Rectal smooth muscle tissue (tissue), 1 donor: ENCODE measurements around the gene COPS8.

Experiments
- H3K27ac ChIP-seq: one replicate; pipeline ENCODE4 v1.7.0; 2013; ENCODE audit warnings: low read depth, low read length, inconsistent platforms
- H3K27me3 ChIP-seq: one replicate; pipeline ENCODE4 v1.7.0; 2013; ENCODE audit warnings: low read length; ENCODE audit not compliant: control insufficient read depth, insufficient read depth
- H3K36me3 ChIP-seq: one replicate; pipeline ENCODE4 v1.7.0; 2013; ENCODE audit warnings: low read length; ENCODE audit not compliant: control insufficient read depth, insufficient read depth
- H3K4me1 ChIP-seq: one replicate; pipeline ENCODE4 v1.7.0; 2013; ENCODE audit warnings: low read length; ENCODE audit not compliant: control insufficient read depth, insufficient read depth
- H3K4me3 ChIP-seq: one replicate; pipeline ENCODE4 v1.7.0; 2013; ENCODE audit warnings: low read length
- H3K9ac ChIP-seq: one replicate; pipeline ENCODE4 v1.7.0; 2013; ENCODE audit warnings: low read length

COPS8 gene

DNA sequence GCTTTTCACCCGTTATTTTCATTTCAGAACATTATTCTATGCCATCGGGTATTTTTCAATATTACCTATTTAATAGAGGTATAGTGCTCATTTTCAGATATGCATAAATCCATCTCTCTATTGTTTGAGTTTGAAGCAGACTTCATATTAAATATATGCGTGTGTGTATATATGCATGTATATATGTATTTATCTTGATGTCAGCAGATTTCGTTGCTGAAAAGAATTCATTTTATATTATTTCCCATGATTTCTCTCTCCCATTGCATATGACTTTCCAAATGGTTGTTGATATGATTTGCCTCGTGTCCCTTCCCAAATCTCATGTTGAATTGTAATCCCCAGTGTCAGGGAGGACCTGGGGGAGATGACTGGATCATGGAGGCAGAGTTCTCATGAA lies 28.6 kb upstream of the COPS8 start:
- Histone ChIP-seq H3K9ac (no peak overlapping the region), H3K27me3 (no peaks in the 10 kb centered on the region), H3K36me3 (no peaks in the 10 kb centered on the region), H3K27ac (no peak overlapping the region), H3K4me3 (no peak overlapping the region), H3K4me1 (peaks cover 4% of the 10 kb centered on the region)

DNA sequence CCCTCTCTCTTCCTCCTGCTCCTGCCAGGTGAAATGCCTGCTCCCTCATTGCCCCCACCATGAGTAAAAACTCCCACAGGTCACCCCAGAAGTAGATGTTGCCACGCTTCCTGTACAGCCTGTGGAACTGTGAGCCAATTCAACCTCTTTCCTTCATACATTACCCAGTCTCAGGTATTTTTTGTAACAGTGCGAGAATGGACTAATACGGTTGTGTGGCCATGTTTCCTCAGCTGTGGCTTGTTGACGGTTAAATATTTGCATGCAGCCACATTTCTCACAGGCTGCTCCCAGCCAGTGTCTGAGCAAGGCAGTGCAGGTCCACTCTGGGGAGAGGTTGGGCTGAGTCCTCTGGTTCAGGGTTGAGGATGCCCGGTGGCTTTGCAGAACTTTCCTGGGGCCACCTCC lies 27.8 kb upstream of the COPS8 start:
- Histone ChIP-seq H3K4me3 (no peak overlapping the region), H3K36me3 (no peaks in the 10 kb centered on the region)

DNA sequence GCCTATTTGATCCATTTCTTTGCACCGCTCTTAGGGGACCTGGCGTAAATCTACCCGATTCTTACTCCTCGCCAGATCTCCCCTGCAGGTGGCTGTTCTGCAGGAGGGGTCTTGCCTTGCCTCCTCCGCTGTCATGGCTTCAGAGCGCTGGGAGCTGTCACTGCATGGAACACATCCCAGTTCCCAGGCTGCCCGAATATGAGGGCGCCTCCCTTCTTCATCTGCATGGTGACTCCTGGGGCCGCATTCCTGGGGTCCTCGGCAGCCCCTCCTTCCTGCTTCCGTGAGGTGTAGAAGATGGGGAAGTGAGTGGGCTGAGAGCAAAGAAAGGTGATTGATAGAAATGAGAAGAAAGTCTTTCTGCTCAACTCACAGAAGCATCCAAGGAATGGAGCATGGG lies 27.3 kb upstream of the COPS8 start:
- H3K27ac ChIP-seq = no peak overlapping the region
- H3K36me3 ChIP-seq = no peaks in the 10 kb centered on the region
- no peak overlapping the region for H3K4me3 ChIP-seq
- peaks cover 4% of the 10 kb centered on the region for H3K4me1 ChIP-seq
- no peak overlapping the region for H3K9ac ChIP-seq
- H3K27me3 ChIP-seq = no peaks in the 10 kb centered on the region

More for the DNA sequence above, 27.8 kb upstream of the COPS8 start:
- Histone ChIP-seq H3K27ac (no peak overlapping the region), H3K9ac (no peak overlapping the region), H3K4me1 (peaks cover 4% of the 10 kb centered on the region), H3K27me3 (no peaks in the 10 kb centered on the region)

DNA sequence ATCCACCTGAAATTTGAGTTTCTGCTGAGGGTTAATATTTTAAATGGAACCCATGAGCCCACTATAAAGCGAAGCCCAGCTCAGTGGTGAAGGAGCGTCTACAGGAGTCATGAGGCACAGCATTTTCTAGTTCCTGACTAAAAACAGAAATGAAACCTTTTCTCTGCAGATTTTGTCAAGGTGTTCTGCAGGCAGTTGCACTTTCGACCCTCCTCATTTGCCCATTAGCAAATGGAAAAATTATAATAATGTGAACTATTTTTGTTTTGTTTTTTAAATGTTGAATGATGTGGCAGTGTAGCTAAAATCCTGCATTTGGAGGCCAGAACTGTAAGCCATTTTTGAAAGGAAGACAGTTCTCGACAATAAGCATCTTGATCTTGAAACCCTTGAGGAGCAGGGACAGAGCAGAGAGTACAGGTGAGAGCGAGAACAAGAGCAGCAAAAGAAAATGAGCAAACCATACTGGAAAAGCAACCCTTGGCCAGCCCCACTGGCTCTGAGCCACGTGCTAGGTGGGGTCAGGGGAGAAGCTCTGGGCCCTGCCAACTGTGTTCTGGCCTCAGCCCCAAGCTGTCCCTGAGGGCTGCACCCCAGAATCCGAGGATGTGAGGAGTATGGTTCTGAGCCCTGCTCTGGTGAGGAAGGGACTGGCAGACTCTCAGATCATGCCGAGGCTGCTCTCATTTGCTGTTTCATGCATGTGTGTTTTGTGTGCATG lies 26.4 kb upstream of the COPS8 start:
- no peak overlapping the region for H3K9ac ChIP-seq

DNA sequence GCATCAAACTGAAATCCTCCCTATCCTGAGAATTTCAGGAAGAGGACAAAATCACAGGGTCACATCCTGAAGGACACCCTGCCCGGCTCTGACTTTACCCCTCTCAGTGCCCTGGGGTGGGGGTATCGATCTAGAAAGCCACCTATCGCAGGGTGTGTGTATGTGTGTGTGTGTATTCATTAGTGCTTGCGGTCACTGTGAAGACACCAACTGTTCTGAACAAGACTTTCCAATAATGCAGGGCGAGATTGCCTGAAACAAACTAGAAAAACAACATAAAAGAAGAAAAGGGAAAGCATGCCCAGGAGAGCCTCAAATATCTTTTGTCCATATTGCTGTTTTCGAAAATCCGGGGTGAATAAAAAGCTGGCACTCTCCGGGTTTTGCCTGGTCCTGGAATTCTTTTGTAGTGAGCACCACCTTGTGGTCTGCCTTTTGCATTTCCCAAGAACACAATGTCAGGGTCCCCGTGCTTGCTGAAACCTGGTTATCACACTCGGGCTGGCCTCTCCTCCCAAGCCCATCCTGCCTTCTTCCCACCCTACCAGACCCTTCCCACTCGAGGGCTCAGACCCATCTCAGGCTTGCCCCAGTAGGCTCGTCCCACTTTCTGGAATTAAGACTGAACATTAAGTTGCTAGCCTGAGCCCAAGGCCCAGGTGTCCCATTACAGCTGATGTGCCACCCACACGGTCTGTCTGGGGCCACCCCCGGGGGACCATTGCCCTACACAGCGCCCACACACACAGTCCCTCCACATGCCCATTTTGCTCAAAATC lies 25.0 kb upstream of the COPS8 start:
- no peak overlapping the region for H3K27ac ChIP-seq
- H3K27me3 ChIP-seq = no peaks in the 10 kb centered on the region
- peaks cover 4% of the 10 kb centered on the region for H3K4me1 ChIP-seq
- no peak overlapping the region for H3K4me3 ChIP-seq
- H3K36me3 ChIP-seq = peaks cover 2% of the 10 kb centered on the region
- H3K9ac ChIP-seq = no peak overlapping the region

More for the DNA sequence above, 26.4 kb upstream of the COPS8 start:
- H3K4me3 ChIP-seq = no peak overlapping the region
- peaks cover 1% of the 10 kb centered on the region for H3K36me3 ChIP-seq
- H3K27ac ChIP-seq = no peak overlapping the region
- H3K27me3 ChIP-seq = no peaks in the 10 kb centered on the region
- peaks cover 4% of the 10 kb centered on the region for H3K4me1 ChIP-seq

DNA sequence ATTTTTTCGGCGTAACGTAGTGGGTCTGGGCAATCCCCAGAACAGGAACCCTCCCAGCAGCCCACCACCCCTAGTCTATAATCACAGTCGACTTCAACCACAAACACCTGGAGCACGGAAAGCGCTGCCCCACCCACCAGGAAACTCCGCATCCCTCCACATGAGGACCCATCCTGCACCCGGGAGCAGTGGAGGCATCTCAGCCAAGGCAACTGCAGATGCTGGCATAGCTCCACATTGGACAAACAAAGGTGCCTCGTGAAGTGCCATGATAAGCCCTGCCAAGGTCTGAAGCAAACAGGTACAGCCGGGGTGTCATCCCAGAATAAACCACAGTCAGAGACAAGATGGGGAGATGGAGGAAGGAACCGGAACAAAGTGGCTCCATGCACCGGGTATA lies 24.3 kb upstream of the COPS8 start:
- Histone ChIP-seq H3K4me3 (no peak overlapping the region), H3K27ac (no peak overlapping the region), H3K36me3 (peaks cover 2% of the 10 kb centered on the region), H3K9ac (no peak overlapping the region), H3K27me3 (no peaks in the 10 kb centered on the region), H3K4me1 (peaks cover 4% of the 10 kb centered on the region)

DNA sequence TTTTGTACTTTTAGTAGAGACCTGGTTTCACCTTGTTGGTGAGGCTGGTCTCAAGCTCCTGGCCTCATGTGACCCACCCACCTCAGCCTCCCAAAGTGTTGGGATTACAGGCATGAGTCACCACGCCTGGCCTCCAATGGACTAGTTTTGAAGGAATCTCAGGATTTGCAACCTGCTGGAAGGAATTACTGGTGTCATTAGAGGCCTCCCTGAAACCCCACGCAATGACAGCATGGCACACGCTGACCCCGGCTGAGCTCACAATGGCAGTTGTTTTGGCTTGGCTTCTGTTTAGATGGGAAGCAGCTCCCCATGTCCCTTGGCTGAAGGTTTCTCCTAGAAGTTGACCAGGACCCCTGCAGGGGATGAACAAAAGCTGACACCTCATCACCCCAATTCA lies 23.1 kb upstream of the COPS8 start:
- Histone ChIP-seq H3K27ac (no peak overlapping the region), H3K4me1 (peaks cover 4% of the 10 kb centered on the region), H3K27me3 (no peaks in the 10 kb centered on the region), H3K36me3 (peaks cover 2% of the 10 kb centered on the region), H3K9ac (no peak overlapping the region), H3K4me3 (no peak overlapping the region)

DNA sequence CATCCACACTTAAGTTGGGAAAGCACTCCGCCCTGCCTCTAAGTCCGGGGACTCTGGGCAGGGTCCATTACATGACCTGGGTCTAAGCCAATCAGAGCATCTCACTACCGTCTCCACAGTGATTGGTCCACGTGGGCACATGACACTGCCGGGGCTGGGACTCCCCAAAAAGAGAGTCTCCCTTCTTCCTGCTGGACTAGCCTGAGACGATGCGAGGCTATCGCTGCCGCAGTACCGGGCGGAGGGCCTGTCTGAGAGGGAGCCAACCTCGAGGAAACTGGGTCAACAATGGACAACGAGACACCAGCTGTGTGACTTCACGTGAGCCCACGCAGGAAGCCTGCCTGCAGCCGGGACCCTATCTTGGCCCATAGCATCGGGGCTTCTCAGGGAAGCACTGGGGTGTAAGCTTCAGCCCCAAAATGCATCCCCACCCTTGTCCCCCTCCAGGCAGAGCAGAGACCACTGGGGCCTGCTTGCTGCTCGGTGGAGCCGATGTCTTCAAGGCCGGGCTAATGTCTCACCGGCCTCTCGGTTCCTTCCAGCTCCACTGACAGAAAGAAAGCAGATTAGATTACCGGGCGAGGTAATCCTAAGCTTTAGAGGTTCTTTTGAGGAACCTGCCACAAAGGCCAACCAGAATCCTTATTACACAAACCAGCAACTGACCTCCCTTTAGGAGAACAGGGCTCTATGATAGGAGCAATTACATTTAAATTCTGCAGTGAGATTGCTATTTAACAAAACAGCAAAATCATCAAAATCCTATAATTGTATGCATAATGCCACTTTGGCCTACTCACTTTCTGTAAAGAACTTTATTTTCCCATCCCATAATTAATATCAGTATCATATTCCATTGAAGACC lies 21.3 kb upstream of the COPS8 start:
- Histone ChIP-seq H3K4me3 (no peak overlapping the region), H3K27ac (no peak overlapping the region), H3K4me1 (peaks cover 4% of the 10 kb centered on the region), H3K9ac (no peak overlapping the region), H3K36me3 (peaks cover 2% of the 10 kb centered on the region), H3K27me3 (no peaks in the 10 kb centered on the region)

DNA sequence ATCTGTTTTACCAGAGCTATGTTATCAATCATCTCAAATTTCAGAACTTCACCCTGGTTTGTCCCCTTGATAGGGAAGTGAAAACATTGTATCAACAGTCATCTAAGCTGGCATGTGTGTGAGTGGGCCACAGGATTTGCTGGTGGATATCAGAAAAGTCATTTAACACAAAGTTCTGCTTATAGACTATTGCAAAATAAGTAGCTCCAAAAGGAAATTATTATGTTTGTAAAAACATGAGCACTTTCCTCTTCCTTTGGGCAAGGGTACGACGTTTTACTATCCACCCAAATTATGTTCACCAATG lies 20.7 kb upstream of the COPS8 start:
- Histone ChIP-seq H3K27ac (no peak overlapping the region), H3K4me3 (no peak overlapping the region), H3K36me3 (peaks cover 2% of the 10 kb centered on the region), H3K9ac (no peak overlapping the region), H3K4me1 (peaks cover 4% of the 10 kb centered on the region), H3K27me3 (no peaks in the 10 kb centered on the region)

DNA sequence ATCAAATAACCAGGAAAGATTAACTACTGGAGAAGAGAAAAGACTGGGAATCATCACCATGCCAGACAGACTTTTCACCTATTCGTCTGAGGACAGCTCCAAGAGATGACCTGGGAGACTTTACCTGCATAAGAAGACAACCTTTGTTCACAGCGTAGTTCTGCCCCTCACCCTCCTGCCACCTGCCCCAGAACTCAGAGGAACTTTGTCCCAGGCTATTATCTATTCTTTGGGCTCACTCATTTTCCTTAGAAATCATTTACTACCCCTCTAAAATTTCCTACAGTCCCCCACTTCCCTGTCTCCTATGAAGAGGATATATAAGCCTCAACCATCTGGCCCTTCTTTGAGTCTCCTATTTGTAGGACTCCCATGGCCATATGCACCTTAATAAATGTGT lies 19.3 kb upstream of the COPS8 start:
- no peak overlapping the region for H3K4me3 ChIP-seq
- no peak overlapping the region for H3K9ac ChIP-seq
- H3K27ac ChIP-seq = no peak overlapping the region
- no peaks in the 10 kb centered on the region for H3K27me3 ChIP-seq
- H3K36me3 ChIP-seq = peaks cover 2% of the 10 kb centered on the region
- H3K4me1 ChIP-seq = no peaks in the 10 kb centered on the region

DNA sequence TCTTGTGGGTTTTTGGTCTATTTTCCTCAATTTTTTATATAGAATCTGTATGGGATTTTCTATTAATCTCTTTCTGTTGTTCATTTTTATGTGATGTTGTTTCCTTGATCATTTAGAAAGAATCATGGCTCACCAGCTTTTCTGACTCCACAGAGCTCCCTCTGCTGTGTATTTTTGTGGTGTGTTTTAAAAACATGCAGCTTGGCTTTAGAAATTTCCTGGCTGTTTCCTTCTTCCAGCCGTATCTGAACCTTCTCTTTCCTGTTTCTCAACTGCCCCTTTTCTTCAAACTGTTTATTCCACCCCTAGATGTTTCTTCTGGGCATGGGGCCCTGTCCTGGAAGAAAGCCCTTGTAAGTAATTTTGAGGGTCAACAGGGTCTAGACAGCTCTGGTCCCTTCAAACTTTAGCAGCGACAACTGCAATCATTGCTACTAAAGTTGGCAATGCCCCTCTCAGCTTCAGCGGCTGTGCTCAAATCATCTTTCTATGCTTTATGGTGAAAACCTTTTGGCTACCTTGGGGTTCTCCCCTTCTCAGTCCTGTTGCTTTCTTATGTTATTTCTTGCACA lies 17.6 kb upstream of the COPS8 start:
- H3K4me1 ChIP-seq = no peaks in the 10 kb centered on the region
- H3K27me3 ChIP-seq = no peaks in the 10 kb centered on the region
- no peak overlapping the region for H3K9ac ChIP-seq
- peaks cover 2% of the 10 kb centered on the region for H3K36me3 ChIP-seq
- H3K4me3 ChIP-seq = no peak overlapping the region
- H3K27ac ChIP-seq = no peak overlapping the region
